Fibroblast of the aortic adventitia (primary cell): ENCODE measurements around the gene CASP10. TPM values are rescaled to one million over a fixed set of nuclear protein-coding genes. Genes with fewer than 3 reads are reported as not detected.

Source experiments
- DNase-seq: peaks from one replicate; pipeline ENCODE4 v3.0.0-alpha.2; 2010; ENCODE audit warnings: low read depth
- H3K4me3 ChIP-seq: 2 replicates; pipeline ENCODE4 v1.5.1; 2011; ENCODE audit warnings: low read depth, mild to moderate bottlenecking, control low read depth, low read length, moderate library complexity
- CTCF ChIP-seq: IDR thresholded peaks from 2 replicates; pipeline ENCODE4 v1.5.1; 2011; ENCODE audit warnings: mild to moderate bottlenecking, low read length, control low read depth, inconsistent platforms; ENCODE audit not compliant: insufficient read depth
- small RNA-seq: library from RNA; depleted of rRNA; stranded (forward); fragments of <200 nt; gene quantifications from one replicate; pipeline ENCODE3, GENCODE V24; 2012
- total RNA-seq: library from RNA; depleted of rRNA; stranded (reverse); fragments of >200 nt; gene quantifications from 2 replicates; pipeline ENCODE4 v1.2.3, GENCODE V29; 2012; ENCODE audit warnings: low replicate concordance

Gene CASP10
- total RNA-seq, 1 donor = 9.1 TPM

- no peak for TF ChIP-seq CTCF
These were observed 93.0 kb downstream of the CASP10 start for GRCh38 chr2:201275990-201276389.

GRCh38 chr2:201276511-201276910, 93.6 kb downstream of the CASP10 start:
- no peak for TF ChIP-seq CTCF
- no peak overlapping the region for H3K4me3 ChIP-seq
- DNase-seq = no peak

More at GRCh38 chr2:201275990-201276389, 93.0 kb downstream of the CASP10 start:
- no peak overlapping the region for H3K4me3 ChIP-seq
- DNase-seq = no peak

Small RNA genes within 50 kb of the gene (small RNA-seq; reads per million reads assigned to genes)
- gene AC007283.2 (not detected), gene MTND4LP13 (not detected), gene RNU7-45P (not detected)

Other genes starting within 250 kb of the CASP10 start
- gene ORC2, start 219.5 kb upstream of the CASP10 start, total RNA-seq = 12.7 and 17.4 TPM in 2 replicates
- gene HYCC2, start 111.5 kb upstream of the CASP10 start, total RNA-seq = 6.2 and 11.7 TPM in 2 replicates
- 70.3 and 198 TPM in 2 replicates for gene NDUFB3, start 111.1 kb upstream of the CASP10 start, total RNA-seq
- gene CFLAR, start 67.0 kb upstream of the CASP10 start, total RNA-seq = 71.5 and 134 TPM in 2 replicates
- 26.8 and 28.6 TPM in 2 replicates for gene CASP8, start 77.4 kb downstream of the CASP10 start, total RNA-seq
- gene FLACC1, start 174.2 kb downstream of the CASP10 start, total RNA-seq = 1.2 and 3.6 TPM in 2 replicates